Calu3 (cell line): ENCODE measurements around the gene HS6ST1. TPM values are rescaled to one million over a fixed set of nuclear protein-coding genes. Genes with fewer than 3 reads are reported as not detected.

Source experiments
- BruUV-seq: library from RNA; stranded (reverse); fragments of 400-500 nt; replicated peaks from 2 replicates; lab custom pipeline; 2021; lab: Mats Ljungman, UMichigan
- CTCF ChIA-PET: fragments of 300-600 bp; sonication (Branson Sonifier 250); formaldehyde crosslinking; loops from one replicate; lab custom pipeline; 2022; ENCODE audit warnings: antibody characterized with exemption; lab: Charles Lee
- DNase-seq: peaks from one replicate; pipeline ENCODE4 v3.0.0; 2022
- H3K27ac Mint-ChIP-seq: one replicate; pipeline ENCODE4 v1.8.0; 2022; ENCODE audit warnings: mixed read lengths; ENCODE audit not compliant: unreplicated experiment
- H3K27me3 Mint-ChIP-seq: one replicate; pipeline ENCODE4 v1.8.0; 2022; ENCODE audit warnings: mixed read lengths; ENCODE audit not compliant: unreplicated experiment
- H3K36me3 Mint-ChIP-seq: one replicate; pipeline ENCODE4 v1.8.0; 2022; ENCODE audit warnings: mild to moderate bottlenecking, moderate library complexity, mixed read lengths; ENCODE audit not compliant: insufficient read depth, unreplicated experiment
- H3K4me1 Mint-ChIP-seq: one replicate; pipeline ENCODE4 v1.8.0; 2022; ENCODE audit warnings: mild to moderate bottlenecking, low read depth, mixed read lengths; ENCODE audit not compliant: unreplicated experiment
- H3K4me3 Mint-ChIP-seq: one replicate; pipeline ENCODE4 v1.8.0; 2022; ENCODE audit warnings: mild to moderate bottlenecking, low read depth, moderate library complexity, mixed read lengths; ENCODE audit not compliant: unreplicated experiment
- H3K9me3 Mint-ChIP-seq: one replicate; pipeline ENCODE4 v1.8.0; 2022; ENCODE audit warnings: low read depth, mixed read lengths; ENCODE audit not compliant: unreplicated experiment
- CTCF ChIP-seq: fragments of 200-600 bp; IDR thresholded peaks from one replicate; pipeline ENCODE4 v1.8.0; 2022; ENCODE audit warnings: antibody characterized with exemption; ENCODE audit not compliant: unreplicated experiment
- intact Hi-C: fragments of 100-400 bp; cut with micrococcal nuclease; formaldehyde crosslinking; loops from one replicate; pipeline ENCODE4 v1.10.0; 2022; ENCODE audit not compliant: unreplicated experiment
- total RNA-seq: library from RNA; stranded (reverse); gene quantifications from 2 replicates; pipeline ENCODE4 v1.2.3, GENCODE V29; 2022

The HS6ST1 gene
- total RNA-seq, 1 experiment from 2014 or later = 34.6 TPM

GRCh38 chr2:128358941-128359731, 40.5 kb upstream of the HS6ST1 start:
- no peak overlapping the region for H3K27ac Mint-ChIP-seq
- no peak for TF ChIP-seq CTCF
- no peak overlapping the region for H3K4me3 Mint-ChIP-seq
- peaks cover 26% of the 10 kb centered on the region for H3K27me3 Mint-ChIP-seq
- no TSS peak for BruUV-seq
- H3K9me3 Mint-ChIP-seq = no peaks in the 10 kb centered on the region
- H3K4me1 Mint-ChIP-seq = no peaks in the 10 kb centered on the region
- intact Hi-C loops = no loop called here
- no peaks in the 10 kb centered on the region for H3K36me3 Mint-ChIP-seq
- DNase-seq = no peak
- CTCF ChIA-PET = interaction anchor here (0.7 kb wide), 1 partner anchor 31 kb away, joined by 3 read pairs; no protein-coding TSS in a partner anchor

GRCh38 chr2:128357506-128358370, 39.1 kb upstream of the HS6ST1 start:
- TF ChIP-seq CTCF = no peak
- no TSS peak for BruUV-seq
- Mint-ChIP-seq H3K27ac (no peak overlapping the region), H3K27me3 (peaks cover 26% of the 10 kb centered on the region), H3K9me3 (no peaks in the 10 kb centered on the region), H3K4me1 (no peaks in the 10 kb centered on the region), H3K36me3 (no peaks in the 10 kb centered on the region), H3K4me3 (no peak overlapping the region)
- intact Hi-C loops = no loop called here
- CTCF ChIA-PET = no interaction called here
- DNase-seq = no peak

GRCh38 chr2:128356127-128356526, 37.5 kb upstream of the HS6ST1 start:
- no peak for TF ChIP-seq CTCF
- Mint-ChIP-seq H3K4me3 (no peak overlapping the region), H3K36me3 (no peaks in the 10 kb centered on the region), H3K27ac (no peak overlapping the region), H3K4me1 (no peaks in the 10 kb centered on the region), H3K27me3 (peaks cover 23% of the 10 kb centered on the region), H3K9me3 (peaks cover 2% of the 10 kb centered on the region)
- BruUV-seq = no TSS peak
- CTCF ChIA-PET = no interaction called here
- intact Hi-C loops = no loop called here
- no peak for DNase-seq

GRCh38 chr2:128354726-128355470, 36.2 kb upstream of the HS6ST1 start:
- BruUV-seq = no TSS peak
- CTCF ChIA-PET = no interaction called here

More at GRCh38 chr2:128354726-128355470, 36.2 kb upstream of the HS6ST1 start:
- Mint-ChIP-seq H3K9me3 (peaks cover 2% of the 10 kb centered on the region), H3K36me3 (no peaks in the 10 kb centered on the region), H3K4me3 (no peak overlapping the region), H3K4me1 (no peaks in the 10 kb centered on the region), H3K27ac (no peak overlapping the region), H3K27me3 (peaks cover 13% of the 10 kb centered on the region)
- no peak for DNase-seq
- no peak for TF ChIP-seq CTCF
- intact Hi-C loops = no loop called here
